ENCODE measurements around the gene HSPA12A.

DNA sequence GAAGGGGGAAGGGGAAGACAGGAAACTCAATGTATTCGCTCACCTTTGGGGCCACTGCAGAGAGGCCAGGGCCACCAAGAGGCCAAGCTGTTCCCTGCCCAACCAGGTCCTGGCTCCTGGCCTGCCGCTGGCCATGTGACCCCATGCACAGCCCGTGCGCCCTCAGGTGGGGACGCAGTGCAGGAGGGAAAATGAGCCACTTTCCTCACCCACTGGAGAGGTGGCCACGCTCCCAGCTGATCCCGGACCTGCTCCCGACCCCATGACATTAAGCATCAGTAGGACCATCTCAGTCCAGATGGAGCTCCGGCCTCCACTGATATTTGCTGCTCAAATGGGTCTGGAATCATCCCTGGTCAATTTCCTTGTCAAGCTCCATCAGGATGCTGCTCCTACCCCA is 40.2 kb downstream of the HSPA12A start:
- TF ChIP-seq CTCF (IDR thresholded peaks at IDR 0.05 in 4 of 5, conservative IDR thresholded peaks at IDR 0.05 in 1 of 5) (no peak), POLR2A (IDR thresholded peaks at IDR 0.05) (no peak)
